ENCODE data around the gene KRTAP5-10. TPM values are rescaled to one million over a fixed set of nuclear protein-coding genes. Genes with fewer than 3 reads are reported as not detected.
"Not testable (repeated sequence)": the region's sequence is repeated elsewhere in the genome, so short reads cannot be mapped to it uniquely, and the experiment has no call there.

Gene KRTAP5-10
- total RNA-seq, 1 donor from 2014 or later = not detected

DNA sequence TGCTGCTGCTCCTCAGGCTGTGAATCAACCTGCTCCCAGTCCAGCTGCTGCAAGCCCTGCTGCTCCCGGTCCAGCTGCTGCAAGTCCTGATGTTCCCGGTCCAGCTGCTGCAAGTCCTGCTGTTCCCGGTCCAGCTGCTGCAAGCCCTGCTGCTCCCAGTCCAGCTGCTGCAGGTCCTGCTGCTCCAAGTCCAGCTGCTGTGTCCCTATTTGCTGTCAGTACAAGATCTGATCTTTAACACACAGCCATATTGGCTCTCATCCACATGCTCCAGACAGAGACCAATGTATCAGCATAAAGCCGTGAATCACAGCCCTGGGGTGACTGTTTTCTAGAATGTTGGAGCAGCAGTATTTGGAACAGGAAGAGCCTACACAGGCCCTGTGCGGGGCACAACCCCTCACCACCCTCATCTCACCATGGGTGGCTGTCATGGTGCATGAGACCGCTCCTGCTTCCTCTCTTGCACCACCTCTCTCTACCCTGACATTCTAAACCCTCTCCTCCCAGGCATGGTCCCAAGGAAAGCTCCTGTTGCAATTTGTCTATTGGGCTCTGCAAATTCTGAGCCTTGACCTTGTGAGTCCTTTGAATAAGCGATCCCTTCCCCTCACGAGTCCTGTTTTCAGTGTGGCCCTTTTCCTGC is 3.5 kb downstream of the KRTAP5-10 start:
- Mint-ChIP-seq H3K36me3 (ENCODE audit: unreplicated experiment) (peaks cover 1% of the 10 kb centered on the region), H3K9me3 (ENCODE audit: unreplicated experiment) (peaks cover 21% of the 10 kb centered on the region), H3K4me3 (ENCODE audit: unreplicated experiment) (no peak overlapping the region), H3K4me1 (ENCODE audit: low read depth, unreplicated experiment) (peaks cover 18% of the 10 kb centered on the region), H3K27ac (ENCODE audit: unreplicated experiment) (peak overlapping the region; percentile 20), H3K27me3 (ENCODE audit: unreplicated experiment) (peaks cover 13% of the 10 kb centered on the region)
- peak; percentile 39 for DNase-seq
- TF ChIP-seq, protein P1, sequence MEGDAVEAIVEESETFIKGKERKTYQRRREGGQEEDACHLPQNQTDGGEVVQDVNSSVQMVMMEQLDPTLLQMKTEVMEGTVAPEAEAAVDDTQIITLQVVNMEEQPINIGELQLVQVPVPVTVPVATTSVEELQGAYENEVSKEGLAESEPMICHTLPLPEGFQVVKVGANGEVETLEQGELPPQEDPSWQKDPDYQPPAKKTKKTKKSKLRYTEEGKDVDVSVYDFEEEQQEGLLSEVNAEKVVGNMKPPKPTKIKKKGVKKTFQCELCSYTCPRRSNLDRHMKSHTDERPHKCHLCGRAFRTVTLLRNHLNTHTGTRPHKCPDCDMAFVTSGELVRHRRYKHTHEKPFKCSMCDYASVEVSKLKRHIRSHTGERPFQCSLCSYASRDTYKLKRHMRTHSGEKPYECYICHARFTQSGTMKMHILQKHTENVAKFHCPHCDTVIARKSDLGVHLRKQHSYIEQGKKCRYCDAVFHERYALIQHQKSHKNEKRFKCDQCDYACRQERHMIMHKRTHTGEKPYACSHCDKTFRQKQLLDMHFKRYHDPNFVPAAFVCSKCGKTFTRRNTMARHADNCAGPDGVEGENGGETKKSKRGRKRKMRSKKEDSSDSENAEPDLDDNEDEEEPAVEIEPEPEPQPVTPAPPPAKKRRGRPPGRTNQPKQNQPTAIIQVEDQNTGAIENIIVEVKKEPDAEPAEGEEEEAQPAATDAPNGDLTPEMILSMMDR (IDR thresholded peaks at IDR 0.05; ENCODE audit: partially characterized antibody, unreplicated experiment) = no peak

DNA sequence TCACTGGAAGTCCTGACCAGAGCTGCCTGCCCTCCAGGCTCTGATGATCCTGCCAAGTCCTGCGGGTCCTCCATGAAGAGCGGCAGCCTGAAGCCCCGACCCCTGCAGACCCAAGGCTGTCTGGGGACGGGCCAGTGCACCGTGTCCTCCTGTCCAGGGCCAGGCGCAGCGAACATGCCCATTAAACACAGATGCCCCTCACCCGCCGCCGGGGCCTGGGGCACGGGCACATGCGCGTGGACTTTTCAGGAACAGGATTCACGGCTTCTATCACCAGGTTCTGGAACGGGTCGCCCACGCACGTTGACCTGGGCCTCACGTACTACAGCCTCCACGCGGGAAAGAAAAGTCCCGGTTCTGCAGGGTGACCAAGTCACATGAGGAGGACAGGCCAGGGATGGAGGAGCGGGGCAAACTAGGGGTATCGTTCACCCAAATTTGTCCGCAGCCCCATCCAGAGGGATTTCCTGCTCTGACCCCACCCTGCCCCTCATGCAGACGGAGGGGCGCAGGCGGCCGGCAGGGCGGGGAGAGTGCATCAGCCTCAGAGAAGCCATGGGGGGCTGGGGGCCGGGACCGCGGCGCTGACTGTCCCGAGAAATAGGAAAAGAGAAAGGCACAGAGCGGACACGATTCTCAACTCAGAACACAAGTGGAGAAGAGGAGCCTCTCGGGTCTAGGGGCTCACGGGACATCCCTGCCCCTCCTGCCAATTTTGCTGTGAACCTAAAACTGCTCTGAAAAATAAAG is 5.9 kb downstream of the KRTAP5-10 start:
- not testable (repeated sequence) for DNase-seq; H3K36me3 Mint-ChIP-seq (ENCODE audit: unreplicated experiment); H3K27me3 Mint-ChIP-seq (ENCODE audit: unreplicated experiment); H3K27ac Mint-ChIP-seq (ENCODE audit: unreplicated experiment); H3K4me3 Mint-ChIP-seq (ENCODE audit: unreplicated experiment)
- peaks cover 15% of the 10 kb centered on the region for H3K9me3 Mint-ChIP-seq (ENCODE audit: unreplicated experiment)
- peaks cover 12% of the 10 kb centered on the region for H3K4me1 Mint-ChIP-seq (ENCODE audit: low read depth, unreplicated experiment)

DNA sequence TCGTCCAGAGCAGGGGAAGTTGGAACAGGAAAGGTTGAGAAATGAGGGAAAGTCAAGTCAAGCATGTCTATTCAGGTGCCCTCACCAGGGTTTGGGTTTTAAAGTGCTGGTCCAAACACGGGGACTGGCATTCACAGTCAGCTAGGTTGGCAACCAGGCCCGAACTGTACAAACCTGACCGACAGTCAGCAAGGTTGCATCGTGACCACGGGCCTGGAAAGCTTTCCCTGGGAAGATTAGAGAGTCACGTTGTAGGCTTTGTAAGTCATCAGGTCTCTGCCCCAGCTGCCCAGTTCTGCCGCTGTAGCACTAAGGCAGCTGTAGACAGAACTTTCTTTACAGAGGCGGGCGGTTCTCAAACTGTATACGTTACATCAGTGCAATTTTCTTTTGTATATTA is 7.4 kb downstream of the KRTAP5-10 start:
- Mint-ChIP-seq H3K27me3 (ENCODE audit: unreplicated experiment) (peaks cover 2% of the 10 kb centered on the region), H3K27ac (ENCODE audit: unreplicated experiment) (no peak overlapping the region), H3K9me3 (ENCODE audit: unreplicated experiment) (peaks cover 15% of the 10 kb centered on the region), H3K36me3 (ENCODE audit: unreplicated experiment) (no peaks in the 10 kb centered on the region), H3K4me1 (ENCODE audit: low read depth, unreplicated experiment) (peaks cover 4% of the 10 kb centered on the region), H3K4me3 (ENCODE audit: unreplicated experiment) (no peak overlapping the region)
- TF ChIP-seq, protein P1 (IDR thresholded peaks at IDR 0.05; ENCODE audit: partially characterized antibody, unreplicated experiment) = no peak
- no peak for DNase-seq

DNA sequence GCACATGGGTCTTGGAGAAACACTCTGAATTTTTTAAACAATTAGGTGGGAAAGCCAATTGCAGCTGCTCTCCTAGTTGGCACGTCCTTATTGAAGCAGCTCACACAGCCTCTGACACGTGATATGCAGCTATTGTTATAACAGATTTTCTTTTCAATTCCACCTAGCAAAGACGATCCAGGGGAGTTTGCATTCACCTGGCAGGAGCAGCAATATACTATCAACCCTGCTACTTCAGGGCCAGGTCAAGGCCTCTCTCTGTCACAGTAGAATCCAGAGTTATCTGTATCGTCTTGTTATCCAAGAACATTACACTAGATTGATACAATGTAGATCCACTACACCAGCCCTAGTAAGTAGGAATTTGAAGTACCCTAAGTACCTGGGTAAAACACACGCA is 9.1 kb downstream of the KRTAP5-10 start:
- DNase-seq = no peak
- TF ChIP-seq, protein P1 (IDR thresholded peaks at IDR 0.05; ENCODE audit: partially characterized antibody, unreplicated experiment) = no peak
- H3K27ac Mint-ChIP-seq (ENCODE audit: unreplicated experiment) = no peak overlapping the region
- H3K36me3 Mint-ChIP-seq (ENCODE audit: unreplicated experiment) = no peaks in the 10 kb centered on the region
- H3K9me3 Mint-ChIP-seq (ENCODE audit: unreplicated experiment) = peaks cover 5% of the 10 kb centered on the region
- peaks cover 2% of the 10 kb centered on the region for H3K27me3 Mint-ChIP-seq (ENCODE audit: unreplicated experiment)
- peaks cover 8% of the 10 kb centered on the region for H3K4me1 Mint-ChIP-seq (ENCODE audit: low read depth, unreplicated experiment)
- H3K4me3 Mint-ChIP-seq (ENCODE audit: unreplicated experiment) = no peak overlapping the region

DNA sequence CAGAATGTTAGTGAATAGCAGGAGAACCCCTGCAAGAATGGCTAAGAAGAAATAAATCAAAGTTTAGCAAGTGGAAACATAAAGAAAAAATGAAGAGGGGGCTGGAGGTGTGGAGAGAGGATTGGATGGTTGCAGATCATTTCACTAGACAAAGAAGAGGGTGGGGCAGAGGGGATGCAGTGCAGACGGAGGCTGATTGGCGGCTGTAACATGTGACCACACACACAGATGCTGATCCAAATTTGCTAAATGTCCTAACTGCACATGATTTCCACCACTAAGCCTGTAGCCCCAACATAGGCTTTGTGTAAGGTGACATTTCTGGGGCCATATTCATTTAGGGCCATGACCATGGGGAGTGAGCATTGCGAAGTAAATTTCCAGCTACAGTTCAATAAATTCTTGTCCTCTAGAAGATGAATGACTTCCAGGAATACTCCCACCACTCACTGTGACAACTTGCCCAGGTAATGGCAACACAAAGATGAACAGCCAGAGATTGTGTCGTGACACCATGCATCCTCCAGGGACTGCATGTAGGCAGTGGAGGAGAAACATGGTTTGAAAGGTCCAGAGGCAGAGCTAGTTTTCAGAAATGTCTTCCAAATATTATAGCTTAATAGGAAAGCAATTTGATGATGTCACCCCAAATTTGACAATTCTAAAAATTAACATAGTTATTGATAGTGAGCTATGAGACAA is 10.5 kb downstream of the KRTAP5-10 start:
- Mint-ChIP-seq H3K27ac (ENCODE audit: unreplicated experiment) (no peak overlapping the region), H3K4me1 (ENCODE audit: low read depth, unreplicated experiment) (peaks cover 8% of the 10 kb centered on the region), H3K9me3 (ENCODE audit: unreplicated experiment) (no peaks in the 10 kb centered on the region), H3K36me3 (ENCODE audit: unreplicated experiment) (no peaks in the 10 kb centered on the region), H3K4me3 (ENCODE audit: unreplicated experiment) (no peak overlapping the region), H3K27me3 (ENCODE audit: unreplicated experiment) (peaks cover 2% of the 10 kb centered on the region)
- TF ChIP-seq, protein P1 (IDR thresholded peaks at IDR 0.05; ENCODE audit: partially characterized antibody, unreplicated experiment) = no peak
- DNase-seq = no peak

DNA sequence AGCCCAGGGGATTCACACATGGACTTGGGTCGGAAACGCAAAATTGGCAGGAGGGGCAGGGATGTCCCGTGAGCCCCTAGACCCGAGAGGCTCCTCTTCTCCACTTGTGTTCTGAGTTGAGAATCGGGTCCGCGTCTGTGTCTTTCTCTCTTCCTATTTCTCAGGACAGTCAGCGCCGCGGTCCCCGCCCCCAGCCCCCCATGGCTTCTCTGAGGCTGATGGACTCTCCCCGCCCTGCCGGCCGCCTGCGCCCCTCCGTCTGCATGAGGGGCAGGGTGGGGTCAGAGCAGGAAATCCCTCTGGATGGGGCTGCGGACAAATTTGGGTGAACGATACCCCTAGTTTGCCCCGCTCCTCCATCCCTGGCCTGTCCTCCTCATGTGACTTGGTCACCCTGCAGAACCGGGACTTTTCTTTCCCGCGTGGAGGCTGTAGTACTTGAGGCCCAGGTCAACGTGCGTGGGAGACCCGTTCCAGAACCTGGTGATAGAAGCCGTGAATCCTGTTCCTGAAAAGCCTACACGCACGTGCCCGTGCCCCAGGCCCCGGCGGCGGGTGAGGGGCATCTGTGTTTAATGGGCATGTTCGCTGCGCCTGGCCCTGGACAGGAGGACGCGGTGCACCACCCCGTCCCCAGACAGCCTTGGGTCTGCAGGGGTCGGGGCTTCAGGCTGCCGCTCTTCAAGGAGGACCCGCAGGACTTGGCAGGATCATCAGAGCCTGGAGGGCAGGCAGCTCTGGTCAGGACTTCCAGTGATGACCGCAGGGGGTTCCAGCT is 11.5 kb downstream of the KRTAP5-10 start:
- not testable (repeated sequence) for H3K36me3 Mint-ChIP-seq (ENCODE audit: unreplicated experiment); H3K27ac Mint-ChIP-seq (ENCODE audit: unreplicated experiment); H3K4me3 Mint-ChIP-seq (ENCODE audit: unreplicated experiment); H3K9me3 Mint-ChIP-seq (ENCODE audit: unreplicated experiment); DNase-seq; H3K27me3 Mint-ChIP-seq (ENCODE audit: unreplicated experiment)
- H3K4me1 Mint-ChIP-seq (ENCODE audit: low read depth, unreplicated experiment) = peaks cover 11% of the 10 kb centered on the region

Data from glutamatergic neuron (in vitro differentiated cells).